Activated B cell treated with CpG ODN at 0.5 μM for 24 hours (primary cell): ENCODE measurements around the gene MED13L. TPM values are rescaled to one million over a fixed set of nuclear protein-coding genes. Genes with fewer than 3 reads are reported as not detected.

ENCODE experiments used
- ATAC-seq: fragments of 200-7000 bp; cut with Tn5 transposase; one replicate; pipeline ENCODE4 v1.10.0; 2021; ENCODE audit warnings: low read depth, mild to moderate bottlenecking, moderate library complexity
- CTCF ChIA-PET: fragments of 350-600 bp; sonication (Branson Sonifier 250); formaldehyde crosslinking; loops from one replicate; lab custom pipeline; 2021; ENCODE audit warnings: antibody characterized with exemption; lab: Charles Lee
- POLR2A ChIA-PET: fragments of 350-600 bp; sonication (Branson Sonifier 250); formaldehyde crosslinking; loops from one replicate; lab custom pipeline; 2021; ENCODE audit warnings: antibody characterized with exemption; lab: Charles Lee
- DNase-seq: peaks from one replicate; pipeline ENCODE4 v3.0.0; 2022
- H3K27ac Mint-ChIP-seq: one replicate; pipeline ENCODE4 v1.8.0; 2020; ENCODE audit warnings: mixed read lengths
- H3K27me3 Mint-ChIP-seq: one replicate; pipeline ENCODE4 v1.8.0; 2021; ENCODE audit warnings: mixed read lengths
- H3K36me3 Mint-ChIP-seq: one replicate; pipeline ENCODE4 v1.8.0; 2021; ENCODE audit warnings: low read depth, mixed read lengths
- H3K4me1 Mint-ChIP-seq: one replicate; pipeline ENCODE4 v1.8.0; 2021; ENCODE audit warnings: mixed read lengths
- H3K4me3 Mint-ChIP-seq: one replicate; pipeline ENCODE4 v1.8.0; 2020; ENCODE audit warnings: mild to moderate bottlenecking, mixed read lengths
- H3K9me3 Mint-ChIP-seq: one replicate; pipeline ENCODE4 v1.8.0; 2020; ENCODE audit warnings: mixed read lengths
- CTCF ChIP-seq: fragments of 200-600 bp; IDR thresholded peaks from one replicate; pipeline ENCODE4 v1.8.0; 2022; ENCODE audit warnings: antibody characterized with exemption, mild to moderate bottlenecking
- intact Hi-C: fragments of 100-400 bp; cut with micrococcal nuclease; formaldehyde crosslinking; loops from one replicate; pipeline ENCODE4 v1.15.1; 2024
- total RNA-seq: library from RNA; stranded (reverse); gene quantifications from 2 replicates; pipeline ENCODE4 v1.2.3, GENCODE V29; 2022

The MED13L gene
- total RNA-seq, 1 donor from 2014 or later, result 183 TPM

- intact Hi-C loops, result no loop called here
- DNase-seq (no peak), ATAC-seq (no peak)
- no peaks in the 10 kb centered on the region for H3K4me1 Mint-ChIP-seq
- ChIA-PET POLR2A (no interaction called here), CTCF (no interaction called here)
- no peaks in the 10 kb centered on the region for H3K27me3 Mint-ChIP-seq
- H3K9me3 Mint-ChIP-seq, result no peaks in the 10 kb centered on the region
- no peak overlapping the region for H3K4me3 Mint-ChIP-seq
- peaks cover 4% of the 10 kb centered on the region for H3K36me3 Mint-ChIP-seq
- no peak overlapping the region for H3K27ac Mint-ChIP-seq
- no peak for TF ChIP-seq CTCF
These were observed 332.0 kb downstream of the MED13L start for GRCh38 chr12:115945491-115945885.

- ChIA-PET POLR2A (no interaction called here), CTCF (no interaction called here)
- intact Hi-C loops, result no loop called here
- peaks cover 3% of the 10 kb centered on the region for H3K27me3 Mint-ChIP-seq
- H3K27ac Mint-ChIP-seq, result no peak overlapping the region
- H3K4me3 Mint-ChIP-seq, result no peak overlapping the region
- H3K36me3 Mint-ChIP-seq, result no peaks in the 10 kb centered on the region
- H3K4me1 Mint-ChIP-seq, result no peaks in the 10 kb centered on the region
- no peak for DNase-seq
- TF ChIP-seq CTCF, result no peak
- H3K9me3 Mint-ChIP-seq, result no peaks in the 10 kb centered on the region
- ATAC-seq, result no peak
These were observed 332.5 kb downstream of the MED13L start for GRCh38 chr12:115944837-115945490.

GRCh38 chr12:115944392-115944742 lies 333.1 kb downstream of the MED13L start:
- no peaks in the 10 kb centered on the region for H3K4me1 Mint-ChIP-seq
- DNase-seq (no peak), ATAC-seq (no peak)
- intact Hi-C loops, result no loop called here
- ChIA-PET POLR2A (no interaction called here), CTCF (no interaction called here)
- H3K27ac Mint-ChIP-seq, result no peak overlapping the region
- no peaks in the 10 kb centered on the region for H3K9me3 Mint-ChIP-seq
- H3K4me3 Mint-ChIP-seq, result no peak overlapping the region
- H3K36me3 Mint-ChIP-seq, result no peaks in the 10 kb centered on the region
- TF ChIP-seq CTCF, result no peak
- H3K27me3 Mint-ChIP-seq, result peaks cover 3% of the 10 kb centered on the region

- ChIA-PET CTCF (no interaction called here), POLR2A (no interaction called here)
- intact Hi-C loops, result no loop called here
- ATAC-seq (no peak), DNase-seq (no peak)
- peaks cover 3% of the 10 kb centered on the region for H3K27me3 Mint-ChIP-seq
- no peak overlapping the region for H3K4me3 Mint-ChIP-seq
- H3K9me3 Mint-ChIP-seq, result peaks cover 5% of the 10 kb centered on the region
- H3K27ac Mint-ChIP-seq, result no peak overlapping the region
- H3K36me3 Mint-ChIP-seq, result no peaks in the 10 kb centered on the region
- TF ChIP-seq CTCF, result no peak
- no peaks in the 10 kb centered on the region for H3K4me1 Mint-ChIP-seq
These were observed 333.7 kb downstream of the MED13L start for GRCh38 chr12:115943630-115944391.

GRCh38 chr12:115943310-115943629 lies 334.2 kb downstream of the MED13L start:
- peaks cover 3% of the 10 kb centered on the region for H3K27me3 Mint-ChIP-seq
- peaks cover 10% of the 10 kb centered on the region for H3K9me3 Mint-ChIP-seq
- H3K36me3 Mint-ChIP-seq, result no peaks in the 10 kb centered on the region
- ATAC-seq (no peak), DNase-seq (no peak)
- POLR2A ChIA-PET, result no interaction called here
- no peak for TF ChIP-seq CTCF
- intact Hi-C loops, result no loop called here
- no peaks in the 10 kb centered on the region for H3K4me1 Mint-ChIP-seq
- CTCF ChIA-PET, result no interaction called here
- no peak overlapping the region for H3K27ac Mint-ChIP-seq
- no peak overlapping the region for H3K4me3 Mint-ChIP-seq
